Skeletal muscle satellite cell (primary cell): ENCODE measurements around the gene SNTG2.
"Not testable (repeated sequence)": the region's sequence is repeated elsewhere in the genome, so short reads cannot be mapped to it uniquely, and the experiment has no call there.

Experiments
- H3K27me3 ChIP-seq: 2 replicates; pipeline ENCODE4 v1.7.0; 2013; ENCODE audit warnings: low read length; ENCODE audit not compliant: control insufficient read depth, insufficient read depth
- H3K36me3 ChIP-seq: 2 replicates; pipeline ENCODE4 v1.7.0; 2013; ENCODE audit warnings: mild to moderate bottlenecking, control low read depth, low read length; ENCODE audit not compliant: insufficient read depth
- H3K4me1 ChIP-seq: 2 replicates; pipeline ENCODE4 v1.7.0; 2013; ENCODE audit warnings: low read length; ENCODE audit not compliant: control insufficient read depth, insufficient read depth
- H3K4me2 ChIP-seq: 2 replicates; pipeline ENCODE4 v1.7.0; 2013; ENCODE audit warnings: mild to moderate bottlenecking, low read length
- H3K4me3 ChIP-seq: 2 replicates; pipeline ENCODE4 v1.7.0; 2013; ENCODE audit warnings: low read length
- H3K9ac ChIP-seq: 2 replicates; pipeline ENCODE4 v1.7.0; 2013; ENCODE audit warnings: mild to moderate bottlenecking, low read depth, low read length, moderate library complexity
- H3K9me3 ChIP-seq: replicated peaks from 2 replicates; pipeline ENCODE4 v1.7.0; 2013; ENCODE audit warnings: mild to moderate bottlenecking, control low read depth, low read length

Gene SNTG2

GRCh38 chr2:1104364-1104763 lies 153.7 kb downstream of the SNTG2 start:
- Histone ChIP-seq H3K4me3 (no peak overlapping the region), H3K9ac (no peak overlapping the region), H3K9me3 (no peaks in the 10 kb centered on the region), H3K4me2 (no peak overlapping the region), H3K36me3 (no peaks in the 10 kb centered on the region), H3K27me3 (no peaks in the 10 kb centered on the region), H3K4me1 (no peaks in the 10 kb centered on the region)

- not testable (repeated sequence) for H3K36me3 ChIP-seq, H3K4me1 ChIP-seq, H3K4me3 ChIP-seq, H3K9ac ChIP-seq, H3K4me2 ChIP-seq, H3K27me3 ChIP-seq, H3K9me3 ChIP-seq
Measured at GRCh38 chr2:1106344-1106743, 155.7 kb downstream of the SNTG2 start.

GRCh38 chr2:1115843-1116539 lies 165.3 kb downstream of the SNTG2 start:
- Histone ChIP-seq H3K9ac (no peak overlapping the region), H3K4me3 (no peak overlapping the region), H3K4me1 (no peaks in the 10 kb centered on the region), H3K9me3 (no peaks in the 10 kb centered on the region), H3K27me3 (no peaks in the 10 kb centered on the region), H3K36me3 (no peaks in the 10 kb centered on the region), H3K4me2 (no peak overlapping the region)

- Histone ChIP-seq H3K9ac (no peak overlapping the region), H3K4me3 (no peak overlapping the region), H3K4me1 (no peaks in the 10 kb centered on the region), H3K9me3 (no peaks in the 10 kb centered on the region), H3K4me2 (no peak overlapping the region), H3K27me3 (no peaks in the 10 kb centered on the region), H3K36me3 (no peaks in the 10 kb centered on the region)
Measured at GRCh38 chr2:1117569-1117968, 166.9 kb downstream of the SNTG2 start.

DNA sequence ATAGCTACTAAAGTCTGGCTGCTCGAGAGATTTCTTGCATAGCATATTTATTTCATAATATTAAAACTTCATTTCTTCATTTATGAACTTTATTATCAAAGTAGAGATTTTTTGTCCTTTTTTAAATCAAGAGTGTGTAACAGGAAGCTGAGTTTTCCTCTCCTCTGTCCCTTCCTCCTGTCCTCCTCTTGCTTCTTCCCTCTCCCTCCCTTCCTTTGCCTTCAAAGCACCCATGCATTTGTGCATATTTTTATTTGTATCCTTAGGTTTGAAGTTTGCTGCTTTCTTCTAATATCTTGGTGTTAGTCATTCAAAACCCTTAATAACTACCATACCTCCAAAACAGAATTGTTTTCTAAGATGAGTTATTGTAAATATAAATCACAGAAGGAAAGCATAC lies 174.6 kb downstream of the SNTG2 start:
- Histone ChIP-seq H3K9ac (no peak overlapping the region), H3K4me2 (no peak overlapping the region), H3K4me1 (no peaks in the 10 kb centered on the region), H3K27me3 (no peaks in the 10 kb centered on the region), H3K36me3 (no peaks in the 10 kb centered on the region), H3K4me3 (no peak overlapping the region), H3K9me3 (no peaks in the 10 kb centered on the region)

DNA sequence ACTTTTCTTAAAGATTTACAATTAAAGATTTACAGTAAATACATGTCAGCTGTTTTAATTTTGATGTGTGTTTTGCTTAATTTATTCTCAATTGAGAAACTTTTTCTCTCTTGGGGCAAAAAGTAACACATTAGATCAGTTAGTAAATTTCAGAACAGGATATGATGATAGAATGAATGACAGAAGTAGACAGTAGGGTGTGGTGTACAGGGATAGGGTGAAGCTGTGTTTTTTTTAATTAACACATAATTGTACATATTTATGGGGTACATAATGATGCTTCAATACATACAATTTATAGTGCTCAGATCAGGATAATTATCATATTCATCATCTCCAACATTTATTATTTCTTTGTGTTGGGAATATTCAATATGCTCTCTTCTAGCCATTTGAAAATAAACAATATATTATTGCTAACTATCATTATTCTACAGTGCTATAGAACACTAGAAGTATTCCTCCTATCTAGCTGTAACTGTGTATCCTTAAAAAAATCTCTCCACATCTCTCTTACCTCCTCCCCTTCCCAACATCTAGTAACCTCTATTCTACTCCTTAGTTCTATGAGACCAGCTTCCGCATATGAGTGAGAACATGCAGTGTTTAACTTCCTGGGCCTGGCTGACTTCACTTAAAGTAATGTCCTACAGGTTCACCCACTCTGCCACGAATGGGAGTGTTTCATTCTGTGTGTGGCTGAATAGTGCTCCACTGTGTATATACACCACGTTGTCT lies 175.2 kb downstream of the SNTG2 start:
- Histone ChIP-seq H3K4me3 (no peak overlapping the region), H3K27me3 (no peaks in the 10 kb centered on the region), H3K4me1 (no peaks in the 10 kb centered on the region), H3K4me2 (no peak overlapping the region), H3K9ac (no peak overlapping the region), H3K9me3 (no peaks in the 10 kb centered on the region), H3K36me3 (no peaks in the 10 kb centered on the region)

DNA sequence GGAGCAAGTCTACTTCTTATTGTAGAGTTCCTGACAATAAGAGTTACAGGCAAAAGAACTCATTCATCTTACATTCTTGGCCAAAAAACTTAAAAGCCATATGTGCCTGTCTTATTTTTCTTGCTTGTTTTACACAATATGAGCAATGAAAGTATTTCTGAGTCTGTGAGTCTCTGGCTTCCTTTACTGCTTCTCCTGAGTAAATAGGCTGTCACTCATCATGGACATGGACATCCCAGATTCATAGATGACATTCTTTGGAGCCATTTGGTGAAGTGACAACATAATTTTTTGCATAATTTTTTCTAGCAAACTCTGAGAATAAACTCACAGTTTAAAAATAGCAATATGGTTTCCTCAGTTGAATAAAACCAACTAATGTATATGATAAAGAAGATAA lies 179.3 kb downstream of the SNTG2 start:
- H3K4me3 ChIP-seq, result no peak overlapping the region
- H3K36me3 ChIP-seq, result no peaks in the 10 kb centered on the region
- H3K4me1 ChIP-seq, result no peaks in the 10 kb centered on the region
- H3K27me3 ChIP-seq, result no peaks in the 10 kb centered on the region
- H3K9me3 ChIP-seq, result no peaks in the 10 kb centered on the region
- H3K9ac ChIP-seq, result no peak overlapping the region
- no peak overlapping the region for H3K4me2 ChIP-seq

- no peak overlapping the region for H3K9ac ChIP-seq
- no peaks in the 10 kb centered on the region for H3K9me3 ChIP-seq
- H3K4me2 ChIP-seq, result no peak overlapping the region
- no peaks in the 10 kb centered on the region for H3K4me1 ChIP-seq
- H3K4me3 ChIP-seq, result no peak overlapping the region
- H3K27me3 ChIP-seq, result no peaks in the 10 kb centered on the region
- no peaks in the 10 kb centered on the region for H3K36me3 ChIP-seq
Measured at GRCh38 chr2:1130922-1131321, 180.3 kb downstream of the SNTG2 start.

DNA sequence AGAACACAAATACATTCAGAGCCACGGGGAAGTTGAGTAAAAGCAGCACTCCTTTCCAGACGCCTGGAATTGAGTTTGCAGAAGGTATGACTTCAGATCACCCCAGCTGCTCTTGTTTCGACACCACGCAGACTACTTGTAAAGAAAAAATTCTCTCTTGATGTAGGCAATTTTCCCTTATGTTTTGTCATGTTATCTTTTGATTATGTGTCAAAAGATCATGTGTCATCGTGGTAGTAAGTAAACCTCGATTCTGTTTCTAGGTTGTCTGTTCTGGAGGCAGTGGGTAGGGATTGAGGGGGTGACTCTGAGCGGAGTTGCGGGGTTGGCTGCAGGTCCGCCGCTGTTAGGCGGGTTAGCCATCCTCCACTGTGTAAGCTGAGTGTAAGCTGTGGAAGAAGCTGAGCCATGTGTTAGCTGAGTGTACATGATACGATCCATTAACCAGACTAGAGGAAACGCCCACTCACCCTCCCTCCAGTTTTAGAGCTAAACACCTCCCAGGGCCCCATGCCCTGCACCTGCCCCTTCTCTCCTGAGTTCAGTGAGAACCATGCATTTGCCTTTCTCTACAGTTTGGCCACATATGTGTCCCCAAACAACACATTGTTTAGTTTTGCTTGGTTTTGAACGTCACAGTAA lies 181.8 kb downstream of the SNTG2 start:
- Histone ChIP-seq H3K36me3 (no peaks in the 10 kb centered on the region), H3K4me1 (no peaks in the 10 kb centered on the region), H3K4me3 (no peak overlapping the region), H3K9ac (no peak overlapping the region), H3K9me3 (no peaks in the 10 kb centered on the region), H3K4me2 (no peak overlapping the region), H3K27me3 (no peaks in the 10 kb centered on the region)

GRCh38 chr2:1133896-1134295 lies 183.2 kb downstream of the SNTG2 start:
- H3K9ac ChIP-seq, H3K4me2 ChIP-seq, H3K9me3 ChIP-seq, H3K4me1 ChIP-seq, H3K27me3 ChIP-seq, H3K36me3 ChIP-seq, H3K4me3 ChIP-seq: not testable (repeated sequence)

DNA sequence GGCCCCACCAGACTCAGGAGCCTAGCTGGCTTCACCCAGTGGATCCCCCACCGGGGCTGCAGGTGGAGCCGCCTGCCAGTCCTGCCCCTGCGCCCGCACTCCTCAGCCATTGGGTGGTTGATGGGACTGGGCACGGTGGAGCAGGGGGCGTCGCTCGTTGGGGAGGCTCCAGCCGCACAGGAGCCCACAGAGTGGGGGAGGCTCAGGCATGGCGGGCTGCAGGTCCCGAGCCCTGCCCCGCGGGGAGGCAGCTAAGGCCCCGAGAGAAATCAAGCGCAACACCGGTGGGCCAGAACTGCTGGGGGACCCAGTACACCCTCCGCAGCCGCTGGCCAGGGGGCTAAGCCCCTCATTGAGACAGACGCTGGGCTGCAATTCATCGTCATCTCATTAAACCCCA lies 184.0 kb downstream of the SNTG2 start:
- peaks cover 7% of the 10 kb centered on the region for H3K27me3 ChIP-seq
- H3K36me3 ChIP-seq, result no peaks in the 10 kb centered on the region
- no peak overlapping the region for H3K4me2 ChIP-seq
- H3K9ac ChIP-seq, result no peak overlapping the region
- H3K4me1 ChIP-seq, result no peaks in the 10 kb centered on the region
- no peak overlapping the region for H3K4me3 ChIP-seq
- H3K9me3 ChIP-seq, result no peaks in the 10 kb centered on the region

- Histone ChIP-seq H3K9me3 (no peaks in the 10 kb centered on the region), H3K36me3 (no peaks in the 10 kb centered on the region), H3K4me3 (no peak overlapping the region), H3K4me2 (no peak overlapping the region), H3K9ac (no peak overlapping the region), H3K27me3 (peaks cover 7% of the 10 kb centered on the region), H3K4me1 (no peaks in the 10 kb centered on the region)
Measured at GRCh38 chr2:1136067-1136466, 185.4 kb downstream of the SNTG2 start.
